Measurements from ENCODE around the gene DMRT2. TPM values are rescaled to one million over a fixed set of nuclear protein-coding genes. Genes with fewer than 3 reads are reported as not detected.

DMRT2 gene
- total RNA-seq, 1 donor from 2014 or later, result not detected

DNA sequence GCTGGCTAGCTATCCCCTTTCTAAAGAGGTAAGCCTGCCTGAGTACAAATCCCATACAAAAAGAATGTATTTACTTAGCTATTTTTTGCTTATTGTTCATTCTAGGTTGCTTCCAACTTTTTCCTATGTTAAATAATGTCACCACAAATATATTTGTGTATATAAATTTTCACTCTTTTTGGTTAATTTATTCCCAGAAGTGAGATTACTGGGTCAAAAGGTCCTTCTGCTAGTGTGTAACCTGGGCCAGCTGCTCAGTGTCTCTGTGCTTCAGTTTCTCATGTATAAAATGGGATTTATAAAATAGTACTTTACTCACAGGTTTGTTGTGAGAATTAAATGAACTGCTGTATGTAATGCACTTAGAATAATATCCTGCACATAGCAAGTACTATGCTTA is 23.9 kb upstream of the DMRT2 start:
- TF ChIP-seq, protein P1, sequence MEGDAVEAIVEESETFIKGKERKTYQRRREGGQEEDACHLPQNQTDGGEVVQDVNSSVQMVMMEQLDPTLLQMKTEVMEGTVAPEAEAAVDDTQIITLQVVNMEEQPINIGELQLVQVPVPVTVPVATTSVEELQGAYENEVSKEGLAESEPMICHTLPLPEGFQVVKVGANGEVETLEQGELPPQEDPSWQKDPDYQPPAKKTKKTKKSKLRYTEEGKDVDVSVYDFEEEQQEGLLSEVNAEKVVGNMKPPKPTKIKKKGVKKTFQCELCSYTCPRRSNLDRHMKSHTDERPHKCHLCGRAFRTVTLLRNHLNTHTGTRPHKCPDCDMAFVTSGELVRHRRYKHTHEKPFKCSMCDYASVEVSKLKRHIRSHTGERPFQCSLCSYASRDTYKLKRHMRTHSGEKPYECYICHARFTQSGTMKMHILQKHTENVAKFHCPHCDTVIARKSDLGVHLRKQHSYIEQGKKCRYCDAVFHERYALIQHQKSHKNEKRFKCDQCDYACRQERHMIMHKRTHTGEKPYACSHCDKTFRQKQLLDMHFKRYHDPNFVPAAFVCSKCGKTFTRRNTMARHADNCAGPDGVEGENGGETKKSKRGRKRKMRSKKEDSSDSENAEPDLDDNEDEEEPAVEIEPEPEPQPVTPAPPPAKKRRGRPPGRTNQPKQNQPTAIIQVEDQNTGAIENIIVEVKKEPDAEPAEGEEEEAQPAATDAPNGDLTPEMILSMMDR (IDR thresholded peaks at IDR 0.05), result no peak
- TF ChIP-seq EZH2phosphoT487 (IDR thresholded peaks at IDR 0.05) (no peak), EZH2 (IDR thresholded peaks at IDR 0.05) (no peak)
- no peak overlapping the region for H3K4me2 ChIP-seq
- Mint-ChIP-seq H3K27ac (no peak overlapping the region), H3K36me3 (no peaks in the 10 kb centered on the region), H3K4me3 (no peak overlapping the region), H3K9me3 (peaks cover 12% of the 10 kb centered on the region), H3K27me3 (ENCODE audit: insufficient read depth, low read depth) (peaks cover 11% of the 10 kb centered on the region), H3K4me1 (peaks cover 10% of the 10 kb centered on the region)
- no peaks in the 10 kb centered on the region for H3K27me3 ChIP-seq
- no peaks in the 10 kb centered on the region for H3K4me1 ChIP-seq
- no peak overlapping the region for H3K27ac ChIP-seq
- no peaks in the 10 kb centered on the region for H3K79me2 ChIP-seq (ENCODE audit: low read depth)
- no peak overlapping the region for H2AFZ ChIP-seq (replicated peaks)
- no peak overlapping the region for H3K4me3 ChIP-seq
- H3K9ac ChIP-seq, result no peak overlapping the region
- H4K20me1 ChIP-seq (ENCODE audit: low read depth), result no peaks in the 10 kb centered on the region
- no peaks in the 10 kb centered on the region for H3K36me3 ChIP-seq
- no peak for DNase-seq (ENCODE audit: low spot score)
- H3K9me3 ChIP-seq (ENCODE audit: low read depth), result peaks cover 13% of the 10 kb centered on the region
- no peaks in the 10 kb centered on the region for H3F3A ChIP-seq (ENCODE audit: low read depth)

DNA sequence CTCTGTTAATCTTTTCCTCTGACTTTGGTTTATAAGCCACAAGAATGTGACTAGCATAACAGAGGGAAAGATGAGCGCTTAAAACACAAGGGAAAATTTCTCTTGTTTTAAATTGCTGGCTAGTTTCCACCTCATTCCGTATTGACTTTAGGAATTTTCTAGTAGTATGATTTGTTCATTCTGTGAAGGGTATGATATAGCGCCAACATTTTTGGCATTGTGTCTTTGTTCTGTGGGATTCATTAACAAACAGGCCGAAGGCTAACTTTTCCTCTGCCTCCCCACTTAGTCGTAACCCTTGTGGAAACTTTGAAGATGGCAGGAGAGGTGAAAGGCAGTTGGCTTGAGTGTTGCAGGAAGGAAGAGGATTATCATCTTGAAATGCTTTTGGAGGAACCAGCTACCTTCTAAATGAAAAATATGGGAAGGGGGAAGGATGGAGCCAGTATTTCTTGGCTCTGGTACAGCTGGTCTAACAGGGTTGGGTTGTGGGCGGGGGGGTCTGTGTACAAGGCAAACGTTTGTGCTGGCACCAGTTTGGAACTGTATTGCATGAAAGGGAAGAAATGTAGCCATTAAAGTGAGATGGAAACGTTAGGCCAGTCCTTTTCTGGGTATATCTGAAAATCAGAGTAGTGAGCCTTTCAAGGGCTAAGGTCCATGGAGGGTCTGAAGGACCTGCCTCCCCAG is 21.5 kb upstream of the DMRT2 start:
- no peak for TF ChIP-seq EZH2phosphoT487 (IDR thresholded peaks at IDR 0.05)
- TF ChIP-seq, protein P1 (IDR thresholded peaks at IDR 0.05), result no peak
- TF ChIP-seq EZH2 (IDR thresholded peaks at IDR 0.05), result no peak
- H3K27me3 Mint-ChIP-seq (ENCODE audit: insufficient read depth, low read depth), result peaks cover 11% of the 10 kb centered on the region
- H3K9me3 Mint-ChIP-seq, result peaks cover 5% of the 10 kb centered on the region
- no peak overlapping the region for H3K27ac Mint-ChIP-seq
- Histone ChIP-seq H3K4me3 (no peak overlapping the region), H4K20me1 (ENCODE audit: low read depth) (no peaks in the 10 kb centered on the region), H3K4me2 (no peak overlapping the region), H3K9me3 (ENCODE audit: low read depth) (peaks cover 9% of the 10 kb centered on the region), H3F3A (ENCODE audit: low read depth) (no peaks in the 10 kb centered on the region), H3K27ac (no peak overlapping the region), H3K4me1 (no peaks in the 10 kb centered on the region), H3K9ac (no peak overlapping the region), H2AFZ (replicated peaks) (no peak overlapping the region), H3K79me2 (ENCODE audit: low read depth) (no peaks in the 10 kb centered on the region), H3K36me3 (no peaks in the 10 kb centered on the region), H3K27me3 (no peaks in the 10 kb centered on the region)
- H3K4me3 Mint-ChIP-seq, result no peak overlapping the region
- no peaks in the 10 kb centered on the region for H3K36me3 Mint-ChIP-seq
- peaks cover 10% of the 10 kb centered on the region for H3K4me1 Mint-ChIP-seq
- no peak for DNase-seq (ENCODE audit: low spot score)

DNA sequence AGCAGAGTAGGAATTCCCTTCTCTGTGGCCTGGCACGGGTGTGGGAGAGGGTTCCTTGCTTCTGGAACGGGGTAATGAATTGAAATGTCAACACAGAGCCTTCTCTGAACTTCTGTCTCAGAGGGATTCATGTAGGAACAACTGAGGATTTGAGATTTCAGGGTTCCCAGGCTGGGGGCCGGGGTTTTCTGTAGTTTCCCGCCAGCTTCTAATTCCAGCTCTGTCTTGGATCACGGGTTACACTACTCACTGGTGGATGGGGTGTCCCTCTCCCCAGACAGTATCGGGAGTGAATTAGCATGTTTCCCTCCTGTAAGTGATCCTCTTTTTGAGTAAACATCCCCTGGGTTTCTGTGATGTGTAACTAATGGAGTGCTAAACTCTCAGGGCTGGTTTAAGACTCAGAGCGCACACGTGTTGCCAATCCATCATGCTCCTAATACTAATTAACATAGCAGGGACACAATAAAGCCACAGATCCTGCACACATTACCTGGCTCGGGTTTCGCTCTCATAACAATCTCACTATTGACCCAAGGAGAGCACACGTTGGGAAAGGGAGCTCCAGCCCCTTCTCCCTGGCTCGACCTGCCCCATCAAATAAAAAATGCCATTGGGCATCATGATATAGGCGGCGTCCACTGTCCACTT is 18.1 kb upstream of the DMRT2 start:
- Mint-ChIP-seq H3K4me3 (no peak overlapping the region), H3K27ac (no peak overlapping the region), H3K4me1 (no peaks in the 10 kb centered on the region), H3K36me3 (no peaks in the 10 kb centered on the region), H3K27me3 (ENCODE audit: insufficient read depth, low read depth) (peaks cover 12% of the 10 kb centered on the region), H3K9me3 (no peaks in the 10 kb centered on the region)
- Histone ChIP-seq H3K9me3 (ENCODE audit: low read depth) (peaks cover 9% of the 10 kb centered on the region), H3F3A (ENCODE audit: low read depth) (no peaks in the 10 kb centered on the region), H2AFZ (replicated peaks) (no peak overlapping the region), H4K20me1 (ENCODE audit: low read depth) (no peaks in the 10 kb centered on the region), H3K79me2 (ENCODE audit: low read depth) (no peaks in the 10 kb centered on the region), H3K9ac (no peak overlapping the region), H3K4me1 (no peaks in the 10 kb centered on the region), H3K4me2 (no peak overlapping the region), H3K27me3 (no peaks in the 10 kb centered on the region), H3K36me3 (no peaks in the 10 kb centered on the region), H3K4me3 (no peak overlapping the region), H3K27ac (no peak overlapping the region)
- DNase-seq (ENCODE audit: low spot score), result no peak
- TF ChIP-seq, protein P1 (IDR thresholded peaks at IDR 0.05), result no peak
- TF ChIP-seq EZH2 (IDR thresholded peaks at IDR 0.05), result no peak
- no peak for TF ChIP-seq EZH2phosphoT487 (IDR thresholded peaks at IDR 0.05)
